ENCODE results near the gene ZNF280D.

The ZNF280D gene

DNA sequence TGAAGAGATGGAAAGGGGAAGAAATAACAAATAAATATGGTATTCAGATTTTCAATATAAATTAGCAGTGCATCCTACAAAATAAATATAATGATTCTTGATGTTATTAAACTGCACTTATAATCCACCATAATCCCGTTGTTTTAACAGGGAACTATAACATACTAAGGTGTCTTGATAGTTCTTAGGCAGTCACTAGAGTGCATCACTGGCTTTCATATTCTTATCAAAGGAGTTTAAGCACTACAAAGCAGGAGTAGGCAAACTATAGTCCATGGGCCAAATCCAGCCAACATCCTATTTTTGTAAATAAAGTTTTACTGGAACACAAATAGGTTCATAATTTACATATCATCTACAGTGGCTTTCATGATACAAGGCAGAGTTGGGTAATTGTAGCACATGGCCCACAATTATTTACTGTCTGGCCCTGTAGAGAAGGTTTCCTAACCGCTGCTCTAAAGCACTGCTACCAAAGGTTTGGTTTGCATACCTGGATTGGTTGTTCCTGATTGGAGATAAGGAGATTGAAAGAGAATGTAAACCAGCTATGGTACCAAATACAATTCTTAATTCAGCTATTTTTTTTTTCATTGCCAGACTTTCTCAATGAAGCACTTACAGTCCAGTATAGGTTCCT, 104.3 kb downstream of the ZNF280D start:
- no peak for DNase-seq

DNA sequence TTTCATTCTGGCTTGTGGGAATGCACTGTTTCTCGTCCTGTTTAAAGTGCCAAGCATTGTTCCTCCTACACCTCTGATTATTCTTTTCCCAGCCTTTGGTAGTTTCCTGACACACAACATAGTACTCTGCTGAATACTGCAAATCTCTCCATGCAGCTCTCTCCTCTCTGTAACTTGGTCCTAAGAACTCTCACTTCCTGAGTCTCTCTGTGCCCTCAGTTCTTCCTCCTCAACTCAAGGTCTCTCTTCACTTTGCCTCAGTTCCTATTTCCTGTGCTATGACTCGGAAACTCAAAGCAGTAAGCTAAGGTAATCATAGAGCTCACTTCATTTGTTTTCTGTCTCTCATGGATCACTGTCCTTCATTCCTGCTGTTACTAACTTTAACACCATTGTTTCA, 113.4 kb downstream of the ZNF280D start:
- DNase-seq, result no peak

DNA sequence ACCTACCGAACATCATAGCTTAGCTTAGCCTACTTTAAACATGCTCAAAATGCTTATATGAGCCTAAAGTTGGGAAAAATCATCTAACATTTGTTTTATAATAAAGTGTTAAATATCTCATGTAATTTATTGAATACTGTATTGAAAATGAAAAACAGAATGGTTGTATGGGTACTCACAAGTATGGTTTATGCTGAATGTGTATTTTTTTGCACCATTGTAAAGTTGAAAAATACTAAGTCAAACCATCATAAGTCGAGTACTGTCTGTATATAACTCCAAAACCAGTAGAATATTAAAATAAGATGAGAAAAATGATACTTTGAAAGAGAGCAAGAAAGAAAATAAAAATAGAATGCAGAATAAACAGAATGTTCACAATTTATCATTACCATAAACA, 115.7 kb downstream of the ZNF280D start:
- DNase-seq, result no peak

- DNase-seq, result no peak
These were observed 116.8 kb downstream of the ZNF280D start for GRCh38 chr15:56616551-56616950.

DNA sequence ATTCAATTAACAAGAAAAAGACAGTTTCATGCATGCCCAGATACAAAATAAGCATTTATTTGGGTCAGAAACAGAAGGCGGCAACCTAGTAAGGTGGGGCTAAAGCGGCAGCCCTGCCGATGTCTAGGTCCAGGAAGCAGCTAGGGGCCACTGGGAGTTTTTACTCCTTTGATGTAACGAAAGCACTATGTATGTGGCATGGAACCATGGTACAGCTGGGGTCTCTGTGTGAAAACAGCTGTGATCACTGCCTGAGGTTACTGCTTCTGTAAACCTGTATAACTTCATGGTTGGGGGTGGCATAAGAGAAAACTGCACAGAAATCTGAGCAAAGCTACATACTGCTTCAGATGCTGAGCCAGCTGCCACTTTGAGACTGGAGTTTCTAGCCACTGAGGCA, 119.5 kb downstream of the ZNF280D start:
- no peak for DNase-seq

DNA sequence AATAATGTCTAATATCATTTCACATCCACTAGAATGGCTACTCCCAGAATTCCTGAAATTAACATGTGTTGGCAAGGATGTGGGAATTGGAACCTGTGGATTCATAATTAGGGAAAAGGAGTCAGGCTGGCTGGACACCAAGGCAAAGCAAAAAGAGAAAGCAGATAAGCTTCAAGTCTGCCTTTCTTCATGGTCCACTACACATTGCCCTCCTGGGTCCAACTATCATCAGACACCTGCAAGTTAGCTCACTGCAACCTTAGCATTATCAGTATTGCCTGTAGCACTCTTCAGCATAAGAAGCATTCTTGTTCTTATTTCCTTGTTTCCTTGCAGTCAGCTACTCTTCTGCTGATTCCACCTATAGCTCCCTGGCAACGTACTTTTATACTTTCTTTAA, 124.3 kb downstream of the ZNF280D start:
- DNase-seq, result no peak

- DNase-seq, result no peak
These were observed 125.0 kb downstream of the ZNF280D start for GRCh38 chr15:56608140-56608778.

DNA sequence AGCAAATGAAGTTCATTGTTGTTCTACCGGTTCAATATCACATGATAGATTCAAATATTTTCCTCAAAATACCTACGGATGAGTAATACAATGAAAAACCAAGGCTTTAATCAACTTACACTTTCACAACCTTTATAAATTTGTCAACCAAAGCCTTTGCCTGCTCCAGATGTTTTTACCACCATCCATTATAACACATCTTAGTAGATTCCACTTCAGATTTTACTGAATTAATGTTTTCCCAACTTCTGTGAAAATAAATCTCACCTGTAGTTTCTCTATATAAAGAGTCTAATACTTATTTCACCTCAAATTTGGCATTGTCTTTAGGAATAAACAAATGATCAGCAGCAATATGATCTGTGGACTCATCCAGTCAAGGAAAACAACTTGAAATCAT, 131.1 kb downstream of the ZNF280D start:
- no peak for DNase-seq

GRCh38 chr15:56600380-56600779, 132.9 kb downstream of the ZNF280D start:
- DNase-seq, result no peak

- DNase-seq, result no peak
These were observed 134.3 kb downstream of the ZNF280D start for GRCh38 chr15:56598991-56599390.

DNA sequence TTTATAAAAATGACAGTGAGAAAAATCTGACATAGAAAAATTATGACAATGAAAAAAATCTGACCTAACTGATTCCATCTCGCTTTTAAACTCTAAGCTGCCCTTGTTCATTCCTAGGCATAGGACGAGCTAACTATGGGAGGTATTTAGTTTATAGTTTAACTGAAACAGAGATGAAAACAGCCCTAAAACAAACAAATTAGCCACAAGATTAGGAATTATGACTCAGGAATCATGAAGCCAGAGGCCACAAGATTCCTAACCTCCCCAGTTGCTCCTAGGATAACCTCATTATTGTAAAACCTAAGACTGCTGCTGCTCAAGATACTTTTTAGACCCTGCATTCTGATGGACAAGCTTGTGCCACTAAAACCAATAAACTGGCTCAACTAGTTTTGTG, 145.6 kb downstream of the ZNF280D start:
- DNase-seq, result no peak

DNA sequence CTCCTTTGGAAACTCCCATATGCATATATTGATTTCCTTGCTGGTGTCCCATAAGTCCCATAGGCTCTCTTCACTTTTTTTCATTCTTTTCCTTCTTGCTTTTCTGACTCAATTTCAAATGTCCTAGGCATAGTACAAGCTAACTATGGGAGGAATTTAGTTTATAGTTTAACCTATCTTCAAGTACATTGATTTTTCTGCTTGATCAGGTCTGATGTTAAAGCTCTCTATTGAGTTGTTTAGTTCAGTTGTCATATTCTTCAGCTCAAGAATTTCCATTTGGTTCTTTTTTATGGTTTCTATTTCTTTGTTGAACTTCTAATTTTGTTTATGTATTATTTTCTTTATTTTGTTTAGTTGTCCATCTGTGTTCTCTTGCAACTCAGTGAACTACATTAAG, 147.1 kb downstream of the ZNF280D start:
- no peak for DNase-seq

DNA sequence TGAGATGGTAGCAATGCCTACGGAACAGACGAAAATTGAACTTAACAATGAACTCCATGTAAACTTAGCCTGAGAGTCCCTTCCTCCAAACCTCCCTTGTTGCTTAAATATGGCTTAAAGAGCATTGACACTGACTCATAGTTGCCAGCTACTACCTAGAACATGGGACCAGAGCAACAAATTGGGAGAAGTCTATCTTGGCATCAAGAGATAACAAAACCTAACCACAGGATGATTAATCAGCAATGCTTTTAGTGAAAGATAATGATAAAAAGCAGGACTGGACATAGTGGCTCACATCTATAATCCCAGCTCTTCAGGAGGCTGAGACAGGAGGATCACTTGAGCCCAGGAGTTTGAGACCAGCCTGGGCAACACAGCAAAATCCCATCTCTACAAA, 150.5 kb downstream of the ZNF280D start:
- no peak for DNase-seq

Measured in activated naive CD4-positive, alpha-beta T cell treated with anti-CD3 and anti-CD28 coated beads, Interleukin-2, amount 50 U/mL, for 16 hours (primary cell).